ENCODE results near the gene CDH23.

DNA sequence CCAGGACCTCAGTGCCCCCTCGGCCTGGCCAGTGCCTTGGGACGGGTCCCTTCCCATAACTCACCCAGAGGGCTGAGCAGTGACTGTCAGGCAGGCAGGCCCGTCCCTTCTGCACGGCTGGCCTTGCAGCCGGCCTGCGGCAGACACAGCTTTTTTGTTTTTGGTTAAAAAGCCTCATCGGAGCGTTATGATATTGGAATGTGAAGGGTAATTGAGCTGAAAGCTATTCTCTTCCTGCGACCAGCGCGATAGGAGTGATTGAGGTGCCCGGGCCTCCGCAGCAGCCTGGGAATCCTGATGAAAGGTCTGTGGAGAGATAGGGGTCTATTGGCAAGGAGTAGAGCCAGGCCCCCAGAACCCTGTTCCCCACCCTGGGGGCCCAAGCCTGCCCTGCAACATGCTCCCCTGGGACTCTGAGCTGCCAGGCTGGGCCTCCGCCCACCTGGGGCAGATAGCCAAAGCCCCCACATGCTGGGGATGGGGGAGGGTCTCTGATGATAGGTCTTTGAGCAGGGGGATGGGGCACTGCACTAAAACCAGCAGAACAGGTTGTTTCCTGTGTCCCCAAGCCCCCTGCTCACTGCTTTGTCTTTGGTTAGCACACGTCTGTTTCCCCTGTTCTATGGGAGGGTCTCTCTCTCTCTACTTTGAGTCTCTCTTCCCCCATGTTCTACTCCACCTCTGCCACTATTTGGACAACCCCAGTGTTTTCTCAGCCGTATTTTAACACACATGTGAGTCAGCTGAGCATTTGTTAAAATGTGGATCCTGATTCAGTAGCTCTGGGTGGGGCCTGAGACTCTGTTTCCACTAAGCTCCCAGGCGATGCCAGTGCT lies 131.9 kb downstream of the CDH23 start:
- TF ChIP-seq GATA1 (IDR thresholded peaks at IDR 0.05; ENCODE audit: low read depth, low read length): no peak
- TF ChIP-seq POLR2A (IDR thresholded peaks at IDR 0.05; ENCODE audit: low read length): no peak

Measured in erythroblast (primary cell).